Measurements from ENCODE around the gene CIDEC. TPM values are rescaled to one million over a fixed set of nuclear protein-coding genes. Genes with fewer than 3 reads are reported as not detected.
"Not testable (repeated sequence)": the region's sequence is repeated elsewhere in the genome, so short reads cannot be mapped to it uniquely, and the experiment has no call there.

The CIDEC gene
- total and polyA plus RNA-seq, 2 of the 13 experiments (the other 11 are each of a cell fraction or from before 2014, with no cell fraction given) = 2.5 to 10.4 TPM

GRCh38 chr3:9900965-9901415 lies 20.9 kb upstream of the CIDEC start (continued):
- TF ChIP-seq, protein P1, sequence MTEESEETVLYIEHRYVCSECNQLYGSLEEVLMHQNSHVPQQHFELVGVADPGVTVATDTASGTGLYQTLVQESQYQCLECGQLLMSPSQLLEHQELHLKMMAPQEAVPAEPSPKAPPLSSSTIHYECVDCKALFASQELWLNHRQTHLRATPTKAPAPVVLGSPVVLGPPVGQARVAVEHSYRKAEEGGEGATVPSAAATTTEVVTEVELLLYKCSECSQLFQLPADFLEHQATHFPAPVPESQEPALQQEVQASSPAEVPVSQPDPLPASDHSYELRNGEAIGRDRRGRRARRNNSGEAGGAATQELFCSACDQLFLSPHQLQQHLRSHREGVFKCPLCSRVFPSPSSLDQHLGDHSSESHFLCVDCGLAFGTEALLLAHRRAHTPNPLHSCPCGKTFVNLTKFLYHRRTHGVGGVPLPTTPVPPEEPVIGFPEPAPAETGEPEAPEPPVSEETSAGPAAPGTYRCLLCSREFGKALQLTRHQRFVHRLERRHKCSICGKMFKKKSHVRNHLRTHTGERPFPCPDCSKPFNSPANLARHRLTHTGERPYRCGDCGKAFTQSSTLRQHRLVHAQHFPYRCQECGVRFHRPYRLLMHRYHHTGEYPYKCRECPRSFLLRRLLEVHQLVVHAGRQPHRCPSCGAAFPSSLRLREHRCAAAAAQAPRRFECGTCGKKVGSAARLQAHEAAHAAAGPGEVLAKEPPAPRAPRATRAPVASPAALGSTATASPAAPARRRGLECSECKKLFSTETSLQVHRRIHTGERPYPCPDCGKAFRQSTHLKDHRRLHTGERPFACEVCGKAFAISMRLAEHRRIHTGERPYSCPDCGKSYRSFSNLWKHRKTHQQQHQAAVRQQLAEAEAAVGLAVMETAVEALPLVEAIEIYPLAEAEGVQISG (CRISPR knock-in tag; IDR thresholded peaks at IDR 0.05) = peak; percentile 73
- TF ChIP-seq ZNF614 (CRISPR knock-in tag; IDR thresholded peaks at IDR 0.05; ENCODE audit: borderline replicate concordance) = peak; percentile 17; the same call in 1 of the 2 replicates
- peak; percentile 76 for TF ChIP-seq SALL1 (CRISPR knock-in tag; IDR thresholded peaks at IDR 0.05)
- peak; percentile 83 for TF ChIP-seq NR2F6 (IDR thresholded peaks at IDR 0.05)
- TF ChIP-seq NR2F6 (CRISPR knock-in tag; IDR thresholded peaks at IDR 0.05) = peak; percentile 87
- peak; percentile 95 for TF ChIP-seq ZNF652 (CRISPR knock-in tag; IDR thresholded peaks at IDR 0.05; ENCODE audit: borderline replicate concordance, low read depth)
- peak; percentile 52; the same call in 1 of the 2 replicates for TF ChIP-seq ZNF280B (CRISPR knock-in tag; IDR thresholded peaks at IDR 0.05; ENCODE audit: borderline replicate concordance)
- TF ChIP-seq PRDM10 (CRISPR knock-in tag; IDR thresholded peaks at IDR 0.05; ENCODE audit: low read depth) = peak; percentile 84
- TF ChIP-seq, protein P2, sequence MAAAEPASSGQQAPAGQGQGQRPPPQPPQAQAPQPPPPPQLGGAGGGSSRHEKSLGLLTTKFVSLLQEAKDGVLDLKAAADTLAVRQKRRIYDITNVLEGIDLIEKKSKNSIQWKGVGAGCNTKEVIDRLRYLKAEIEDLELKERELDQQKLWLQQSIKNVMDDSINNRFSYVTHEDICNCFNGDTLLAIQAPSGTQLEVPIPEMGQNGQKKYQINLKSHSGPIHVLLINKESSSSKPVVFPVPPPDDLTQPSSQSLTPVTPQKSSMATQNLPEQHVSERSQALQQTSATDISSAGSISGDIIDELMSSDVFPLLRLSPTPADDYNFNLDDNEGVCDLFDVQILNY (CRISPR knock-in tag; conservative IDR thresholded peaks at IDR 0.05) = 0 out of 2 replicates have a peak, but pooled peaks have one; percentile 29
- TF ChIP-seq TCF12 (IDR thresholded peaks at IDR 0.05) = not testable (repeated sequence)
- TF ChIP-seq TCF12 (CRISPR knock-in tag; IDR thresholded peaks at IDR 0.05) = peak; percentile 81; the same call in 1 of the 2 replicates
- TF ChIP-seq FOXP1 (IDR thresholded peaks at IDR 0.05) = peak; percentile 40; the same call in 1 of the 2 replicates
- TF ChIP-seq FOXP1 (CRISPR knock-in tag; IDR thresholded peaks at IDR 0.05) = peak; percentile 30; the same call in 1 of the 2 replicates
- TF ChIP-seq TRIM24 (CRISPR knock-in tag; IDR thresholded peaks at IDR 0.05) = peak; percentile 79; the same call in 1 of the 2 replicates
- peak; percentile 91 for TF ChIP-seq HNF4G (IDR thresholded peaks at IDR 0.05; ENCODE audit: borderline replicate concordance, low read depth, low read length)
- TF ChIP-seq HNF4G (CRISPR knock-in tag; IDR thresholded peaks at IDR 0.05; ENCODE audit: borderline replicate concordance, low read depth) = peak; percentile 54; the same call in 1 of the 2 replicates
- TF ChIP-seq TCF7 (IDR thresholded peaks at IDR 0.05; ENCODE audit: low read depth) = peak; percentile 89
- TF ChIP-seq BRD4 (CRISPR knock-in tag; IDR thresholded peaks at IDR 0.05) = peak; percentile 47
- peak; percentile 58; the same call in 1 of the 2 replicates for TF ChIP-seq KDM3A (CRISPR knock-in tag; IDR thresholded peaks at IDR 0.05; ENCODE audit: low read depth)
- 0 out of 2 replicates have a peak, but pooled peaks have one; percentile 19 for TF ChIP-seq ZNF670 (CRISPR knock-in tag; IDR thresholded peaks at IDR 0.05; ENCODE audit: borderline replicate concordance)
- TF ChIP-seq, protein P3, sequence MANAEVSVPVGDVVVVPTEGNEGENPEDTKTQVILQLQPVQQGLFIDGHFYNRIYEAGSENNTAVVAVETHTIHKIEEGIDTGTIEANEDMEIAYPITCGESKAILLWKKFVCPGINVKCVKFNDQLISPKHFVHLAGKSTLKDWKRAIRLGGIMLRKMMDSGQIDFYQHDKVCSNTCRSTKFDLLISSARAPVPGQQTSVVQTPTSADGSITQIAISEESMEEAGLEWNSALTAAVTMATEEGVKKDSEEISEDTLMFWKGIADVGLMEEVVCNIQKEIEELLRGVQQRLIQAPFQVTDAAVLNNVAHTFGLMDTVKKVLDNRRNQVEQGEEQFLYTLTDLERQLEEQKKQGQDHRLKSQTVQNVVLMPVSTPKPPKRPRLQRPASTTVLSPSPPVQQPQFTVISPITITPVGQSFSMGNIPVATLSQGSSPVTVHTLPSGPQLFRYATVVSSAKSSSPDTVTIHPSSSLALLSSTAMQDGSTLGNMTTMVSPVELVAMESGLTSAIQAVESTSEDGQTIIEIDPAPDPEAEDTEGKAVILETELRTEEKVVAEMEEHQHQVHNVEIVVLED (CRISPR knock-in tag; IDR thresholded peaks at IDR 0.05; ENCODE audit: borderline replicate concordance) = peak; percentile 36; the same call in 1 of the 2 replicates

Measured in HepG2 (cell line).